ENCODE measurements around the gene ATXN2.

- TF ChIP-seq CSRNP3 (CRISPR knock-in tag; IDR thresholded peaks at IDR 0.05) (no peak), POU6F1 (CRISPR knock-in tag; IDR thresholded peaks at IDR 0.05; ENCODE audit: borderline replicate concordance, low read depth) (no peak), RARB (CRISPR knock-in tag; IDR thresholded peaks at IDR 0.05) (no peak), PATZ1 (CRISPR knock-in tag; IDR thresholded peaks at IDR 0.05; ENCODE audit: borderline replicate concordance) (no peak), TOX (CRISPR knock-in tag; IDR thresholded peaks at IDR 0.05; ENCODE audit: borderline replicate concordance) (no peak), ZNF8 (CRISPR knock-in tag; IDR thresholded peaks at IDR 0.05) (no peak), ZFP3 (CRISPR knock-in tag; IDR thresholded peaks at IDR 0.05) (no peak), TCF4 (CRISPR knock-in tag; IDR thresholded peaks at IDR 0.05; ENCODE audit: borderline replicate concordance) (no peak), CSDC2 (CRISPR knock-in tag; IDR thresholded peaks at IDR 0.05) (no peak), ESRRG (CRISPR knock-in tag; IDR thresholded peaks at IDR 0.05) (no peak), ZFP30 (CRISPR knock-in tag; IDR thresholded peaks at IDR 0.05) (no peak)
Observed at GRCh38 chr12:111407377-111408115, 191.6 kb downstream of the ATXN2 start.
